GM12865 (cell line): Measurements from ENCODE around the gene ZDHHC24.

Experiments used
- DNase-seq: peaks from one replicate; pipeline ENCODE4 v3.0.0; 2010; ENCODE audit warnings: low read depth
- H3K4me3 ChIP-seq: 2 replicates; pipeline ENCODE4 v1.5.1; 2011; ENCODE audit warnings: mild to moderate bottlenecking, low read depth, low read length, control low read depth
- CTCF ChIP-seq: IDR thresholded peaks from 2 replicates; pipeline ENCODE4 v1.5.1; 2011; ENCODE audit warnings: low read length, control low read depth, low read depth, inconsistent platforms; ENCODE audit not compliant: insufficient read depth; ENCODE audit errors: missing control alignments

The ZDHHC24 gene

DNA sequence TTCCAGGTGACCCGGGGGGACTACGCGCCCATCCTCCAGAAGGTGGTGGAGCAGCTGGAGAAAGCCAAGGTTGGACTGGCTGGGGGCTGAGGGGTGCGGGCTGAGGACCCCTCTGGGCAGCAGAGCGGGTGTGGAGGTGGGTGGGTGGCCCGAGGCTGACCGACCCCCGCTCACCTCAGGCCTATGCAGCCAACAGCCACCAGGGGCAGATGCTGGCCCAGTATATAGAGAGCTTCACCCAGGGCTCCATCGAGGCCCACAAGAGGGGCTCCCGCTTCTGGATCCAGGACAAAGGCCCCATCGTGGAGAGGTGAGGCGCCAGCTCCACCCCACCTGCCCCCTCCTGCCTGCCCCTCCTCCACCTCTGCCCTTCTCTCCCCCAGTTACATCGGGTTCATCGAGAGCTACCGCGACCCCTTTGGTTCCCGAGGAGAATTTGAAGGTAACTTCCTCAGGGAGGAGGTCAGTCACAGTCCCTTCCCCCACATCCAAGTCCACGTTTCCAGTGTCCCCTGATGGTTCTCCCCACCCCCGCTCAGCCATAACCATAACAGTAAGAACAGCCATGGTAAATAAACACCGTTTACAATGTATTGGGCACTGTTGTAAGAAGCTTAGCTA lies 54.4 kb downstream of the ZDHHC24 start:
- no peak for TF ChIP-seq CTCF
- no peak overlapping the region for H3K4me3 ChIP-seq
- no peak for DNase-seq

DNA sequence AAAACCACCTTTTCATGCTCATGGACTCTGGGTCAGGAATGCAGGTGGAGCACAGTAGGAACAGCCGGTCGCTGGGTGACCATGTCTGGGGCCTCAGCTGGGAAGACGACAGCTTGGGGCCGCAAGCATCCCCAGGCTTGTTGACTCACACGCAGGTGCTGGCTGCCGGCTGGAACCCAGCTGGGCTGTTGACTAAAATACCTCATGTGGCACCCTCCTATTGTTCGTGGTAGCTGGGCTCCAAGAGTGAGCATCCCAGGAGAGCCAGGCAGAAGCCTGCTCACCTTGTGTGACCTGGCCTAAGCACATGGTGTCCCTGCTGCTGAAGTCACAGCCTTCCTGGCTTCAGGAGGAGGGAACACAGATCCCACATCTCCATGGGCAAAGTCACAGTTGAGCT lies 56.2 kb downstream of the ZDHHC24 start:
- TF ChIP-seq CTCF = no peak
- DNase-seq = no peak

GRCh38 chr11:66488957-66489356 lies 56.9 kb downstream of the ZDHHC24 start:
- no peak overlapping the region for H3K4me3 ChIP-seq
- DNase-seq = no peak
- TF ChIP-seq CTCF = no peak

More for the DNA sequence above, 56.2 kb downstream of the ZDHHC24 start:
- H3K4me3 ChIP-seq = no peak overlapping the region

DNA sequence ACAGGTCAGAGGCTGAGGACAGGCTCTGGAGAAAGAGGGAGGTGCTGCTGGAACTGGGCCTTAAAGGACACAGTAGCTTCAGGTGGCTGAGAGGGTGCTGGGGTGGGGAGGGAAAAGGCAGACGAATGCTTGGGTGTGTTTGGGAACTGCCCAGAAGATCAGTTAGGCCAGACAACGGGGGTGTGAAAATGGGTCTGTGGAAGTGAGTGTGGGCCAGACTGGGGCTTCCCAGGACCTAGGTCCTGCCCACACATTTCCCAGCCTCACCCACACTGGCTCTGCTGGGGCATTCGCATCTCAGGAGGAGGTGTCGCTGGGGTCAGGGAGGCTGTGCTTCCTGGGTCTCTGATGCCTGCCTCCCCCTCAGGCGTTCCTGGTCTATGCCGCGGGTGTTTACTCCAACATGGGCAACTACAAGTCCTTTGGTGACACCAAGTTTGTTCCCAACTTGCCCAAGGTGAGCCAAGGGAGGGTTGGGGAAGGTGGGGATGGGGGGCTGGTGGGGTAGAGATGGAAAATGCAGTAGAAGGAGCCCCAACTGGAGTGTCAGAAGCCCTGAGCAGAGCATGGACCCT lies 61.0 kb downstream of the ZDHHC24 start:
- no peak overlapping the region for H3K4me3 ChIP-seq

DNA sequence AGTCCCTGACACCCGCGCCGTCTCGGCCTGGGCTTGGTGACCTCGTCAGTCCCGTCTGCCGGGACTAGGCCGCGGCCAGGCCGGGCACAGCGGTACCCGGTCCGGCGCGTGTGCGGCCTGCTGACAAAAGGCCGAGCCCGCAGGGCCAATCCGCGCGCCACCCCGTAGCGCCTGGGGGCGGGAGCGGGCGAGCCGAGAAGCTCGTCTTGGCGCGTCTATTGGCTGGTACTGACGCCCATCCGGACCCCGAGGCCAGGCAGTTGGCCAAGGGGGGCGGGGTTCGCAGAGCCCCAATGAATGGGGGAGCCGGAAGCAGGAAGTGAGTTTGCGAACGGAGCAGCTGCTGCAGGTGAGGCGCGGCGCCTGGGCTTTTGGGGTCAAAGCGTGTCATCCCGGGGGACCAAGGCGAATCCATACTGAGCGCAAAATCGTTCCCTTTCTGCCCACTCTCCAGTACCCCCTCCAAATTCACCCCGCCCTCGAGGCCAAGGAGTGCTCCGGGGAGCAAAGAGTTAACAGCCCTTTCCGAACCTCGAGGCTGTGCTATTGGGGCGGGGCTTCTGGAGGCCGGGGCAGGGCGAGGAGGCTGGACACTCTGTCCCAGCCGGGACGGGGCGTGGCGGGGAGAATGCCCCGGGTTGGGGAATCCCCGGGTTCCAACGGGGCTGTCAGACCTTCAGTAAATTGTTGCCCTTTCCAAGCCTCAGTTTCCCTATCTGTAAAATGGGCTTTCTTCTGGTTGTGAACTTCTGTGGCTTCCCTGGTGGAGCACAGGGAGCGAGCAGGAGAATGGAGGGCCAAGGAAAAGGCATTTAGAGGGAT lies 65.5 kb downstream of the ZDHHC24 start, which contains the start of gene DPP3:
Gene DPP3 (plus strand): TSS at position 318 of the 822 bp plus-strand sequence. CDS start 1,767 bp downstream, outside the sequence.
- peak within 1 kb of the TSS; percentile 76 for H3K4me3 ChIP-seq
- peak; percentile 98 for DNase-seq
- TF ChIP-seq CTCF = no peak

More for the DNA sequence above, 61.0 kb downstream of the ZDHHC24 start:
- no peak for TF ChIP-seq CTCF
- no peak for DNase-seq

DNA sequence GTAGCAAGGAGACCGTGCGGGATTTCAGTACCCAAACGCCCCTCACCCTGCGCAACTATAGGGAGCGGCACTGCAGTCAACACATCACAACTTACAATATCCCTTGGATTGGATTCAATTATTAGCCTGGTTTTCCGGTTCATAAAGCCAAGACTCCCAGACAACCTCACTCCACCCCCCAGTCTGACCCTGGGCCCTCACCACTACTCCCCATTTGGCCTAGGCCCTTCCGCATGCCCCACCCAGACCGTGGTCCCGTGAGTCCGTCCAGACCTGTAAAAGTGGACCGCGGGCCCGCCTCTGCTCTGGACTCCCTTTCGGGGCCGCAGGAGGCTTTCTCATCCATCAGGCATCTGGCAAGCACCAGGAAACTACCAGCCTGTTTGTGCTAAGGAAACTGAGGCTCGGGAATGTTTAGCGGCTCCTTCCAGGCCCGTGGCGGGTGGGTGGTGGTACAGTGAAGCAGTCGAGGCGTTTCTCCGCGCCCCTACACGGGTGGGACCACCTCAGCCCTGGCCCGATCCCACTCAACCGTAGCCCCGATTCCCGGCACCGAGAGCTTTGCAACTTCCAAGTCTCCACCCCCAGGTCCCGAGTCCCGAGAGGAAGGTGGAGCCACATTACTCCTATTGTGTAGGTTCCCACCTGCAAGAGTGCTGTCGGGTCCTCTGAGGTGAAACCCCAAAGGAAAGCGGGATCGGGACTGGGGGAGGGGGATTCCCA lies 66.3 kb downstream of the ZDHHC24 start:
- peak overlapping the region; percentile 76 for H3K4me3 ChIP-seq
- TF ChIP-seq CTCF = no peak
- DNase-seq = peak; percentile 34
